HG03135 (cell line): ENCODE measurements around the gene MTA1.

Experiments
- ATAC-seq: cut with Tn5 transposase; IDR thresholded peaks from one replicate; pipeline ENCODE4 v1.9.1; 2021; ENCODE audit warnings: mild to moderate bottlenecking, moderate library complexity; ENCODE audit not compliant: unreplicated experiment

The MTA1 gene

GRCh38 chr14:105495101-105495989 is 75.7 kb downstream of the MTA1 start:
- no peak for ATAC-seq

GRCh38 chr14:105495990-105496830 is 76.6 kb downstream of the MTA1 start:
- no peak for ATAC-seq

GRCh38 chr14:105496831-105497591 is 77.4 kb downstream of the MTA1 start:
- ATAC-seq = no peak

GRCh38 chr14:105497671-105498429 is 78.2 kb downstream of the MTA1 start:
- no peak for ATAC-seq

GRCh38 chr14:105498430-105499255 is 79.0 kb downstream of the MTA1 start:
- no peak for ATAC-seq

GRCh38 chr14:105499256-105500035 is 79.8 kb downstream of the MTA1 start:
- no peak for ATAC-seq

- no peak for ATAC-seq
Observed at GRCh38 chr14:105500036-105500725, 80.6 kb downstream of the MTA1 start.

- ATAC-seq = no peak
Observed at GRCh38 chr14:105500726-105501101, 81.1 kb downstream of the MTA1 start.

GRCh38 chr14:105501504-105502291 is 82.1 kb downstream of the MTA1 start:
- no peak for ATAC-seq

GRCh38 chr14:105502446-105503295 is 83.0 kb downstream of the MTA1 start:
- ATAC-seq = no peak

GRCh38 chr14:105503296-105503640 is 83.6 kb downstream of the MTA1 start:
- ATAC-seq = no peak

GRCh38 chr14:105503935-105504692 is 84.5 kb downstream of the MTA1 start:
- no peak for ATAC-seq

- no peak for ATAC-seq
Observed at GRCh38 chr14:105505101-105505500, 85.5 kb downstream of the MTA1 start.

GRCh38 chr14:105507247-105507646 is 87.6 kb downstream of the MTA1 start:
- no peak for ATAC-seq

- no peak for ATAC-seq
Observed at GRCh38 chr14:105508069-105508468, 88.4 kb downstream of the MTA1 start.

- ATAC-seq = no peak
Observed at GRCh38 chr14:105508601-105509000, 89.0 kb downstream of the MTA1 start.
